Posterior vena cava (tissue), 2 donors: Measurements from ENCODE around the gene CAPN5. TPM values are rescaled to one million over a fixed set of nuclear protein-coding genes. Genes with fewer than 3 reads are reported as not detected.
A peak's percentile ranks its signal among the peaks of the same experiment; 100 is the strongest.

ENCODE experiments used
- DNase-seq: peaks from one replicate; pipeline ENCODE4 v3.0.0-alpha.2; 2020; ENCODE audit warnings: low spot score
- intact Hi-C, 2 donors: fragments of 100-400 bp; cut with DNase I; formaldehyde crosslinking; loops; one replicate each; pipeline versions ENCODE4 v1.14.1 to v1.14.2; 2022 to 2023
- total RNA-seq, 2 donors: library from RNA; stranded (reverse); fragmentation: NEBNext Ultra II Directional; extraction: Animal tissue kit (Norgen Biotek cat#: 25700); gene quantifications; one replicate each; pipeline ENCODE4 v1.2.1, GENCODE V29; 2021
- donor health status: DM: yes; HTN: yes; CAD: no.
- donor health status: DM: yes; HTN: yes; CAD: no.

Gene CAPN5
- total RNA-seq, 2 donors from 2014 or later: 14.4 to 23.4 TPM

DNA sequence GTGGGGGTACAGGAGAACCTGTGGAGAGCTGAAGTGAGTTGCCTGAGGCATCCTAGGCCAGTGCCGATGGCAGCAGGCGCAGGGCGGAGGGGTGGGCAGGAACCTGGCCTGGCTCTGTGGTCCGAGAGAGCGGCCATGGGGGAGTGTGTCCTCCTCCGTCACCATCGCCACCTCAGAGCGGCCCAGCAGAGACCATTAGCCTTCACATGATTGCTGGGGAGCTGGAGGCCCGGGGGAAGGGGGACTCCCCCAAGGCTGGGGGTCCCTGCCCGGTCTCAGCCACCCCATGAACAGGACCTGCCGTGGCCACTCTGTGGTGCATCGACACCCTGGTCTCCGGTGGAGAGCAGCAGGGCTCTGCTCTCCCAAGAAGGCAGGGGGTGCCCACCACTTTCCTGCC, 40.0 kb downstream of the CAPN5 start:
- intact Hi-C loops: no loop called here
- no peak for DNase-seq

DNA sequence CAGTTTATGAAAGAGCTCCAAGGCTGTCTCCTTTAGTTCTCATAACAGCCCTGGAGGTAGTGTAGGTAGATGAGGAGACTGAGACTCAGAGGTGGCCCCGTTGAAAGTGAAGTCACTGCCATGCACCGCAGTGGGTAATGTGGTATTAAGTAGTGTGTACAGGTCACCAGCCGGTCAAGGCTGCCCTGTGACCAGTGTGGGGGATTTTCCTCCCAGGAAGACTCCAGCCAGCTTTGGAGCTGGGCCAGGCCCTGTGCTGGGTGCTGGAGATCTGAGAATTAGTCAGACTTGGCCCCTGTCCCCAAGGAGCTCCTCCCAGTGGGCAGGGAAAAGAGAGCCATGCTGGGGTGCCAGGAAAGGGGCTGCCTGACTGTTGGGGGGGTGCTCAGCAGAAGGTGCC, 41.2 kb downstream of the CAPN5 start:
- DNase-seq: peak; percentile 90
- intact Hi-C loops: no loop called here

- intact Hi-C loops: no loop called here
- no peak for DNase-seq
Measured at GRCh38 chr11:77108436-77108835, 41.7 kb downstream of the CAPN5 start.

- intact Hi-C loops: no loop called here
- DNase-seq: no peak
Measured at GRCh38 chr11:77109236-77110019, 42.7 kb downstream of the CAPN5 start.

DNA sequence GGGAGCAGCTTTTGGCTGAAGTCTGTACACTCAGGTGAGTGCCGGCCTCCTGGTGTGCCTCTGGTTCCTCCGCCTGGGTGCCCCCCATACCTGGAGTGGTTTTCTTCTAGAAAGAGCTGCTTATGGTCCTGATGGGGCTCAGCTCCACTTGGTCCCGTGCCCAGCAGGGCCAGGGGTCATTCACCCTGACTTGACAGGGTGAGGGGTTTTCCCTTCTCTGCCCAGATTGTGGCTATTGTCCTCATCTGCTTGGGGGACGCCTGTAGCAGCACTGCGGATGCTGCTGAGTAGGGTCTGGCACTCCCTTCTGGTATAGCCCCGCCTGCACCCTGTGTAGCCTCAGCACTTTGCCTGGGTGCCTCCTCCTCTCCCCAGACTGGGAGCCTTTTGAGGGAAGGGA, 44.1 kb downstream of the CAPN5 start:
- no peak for DNase-seq
- intact Hi-C loops: no loop called here

GRCh38 chr11:77111277-77111676, 44.5 kb downstream of the CAPN5 start:
- intact Hi-C loops: no loop called here
- no peak for DNase-seq

- DNase-seq: no peak
- intact Hi-C loops: no loop called here
Measured at GRCh38 chr11:77111946-77112345, 45.2 kb downstream of the CAPN5 start.

- intact Hi-C loops: no loop called here
- DNase-seq: no peak
Measured at GRCh38 chr11:77112641-77113381, 46.0 kb downstream of the CAPN5 start.

DNA sequence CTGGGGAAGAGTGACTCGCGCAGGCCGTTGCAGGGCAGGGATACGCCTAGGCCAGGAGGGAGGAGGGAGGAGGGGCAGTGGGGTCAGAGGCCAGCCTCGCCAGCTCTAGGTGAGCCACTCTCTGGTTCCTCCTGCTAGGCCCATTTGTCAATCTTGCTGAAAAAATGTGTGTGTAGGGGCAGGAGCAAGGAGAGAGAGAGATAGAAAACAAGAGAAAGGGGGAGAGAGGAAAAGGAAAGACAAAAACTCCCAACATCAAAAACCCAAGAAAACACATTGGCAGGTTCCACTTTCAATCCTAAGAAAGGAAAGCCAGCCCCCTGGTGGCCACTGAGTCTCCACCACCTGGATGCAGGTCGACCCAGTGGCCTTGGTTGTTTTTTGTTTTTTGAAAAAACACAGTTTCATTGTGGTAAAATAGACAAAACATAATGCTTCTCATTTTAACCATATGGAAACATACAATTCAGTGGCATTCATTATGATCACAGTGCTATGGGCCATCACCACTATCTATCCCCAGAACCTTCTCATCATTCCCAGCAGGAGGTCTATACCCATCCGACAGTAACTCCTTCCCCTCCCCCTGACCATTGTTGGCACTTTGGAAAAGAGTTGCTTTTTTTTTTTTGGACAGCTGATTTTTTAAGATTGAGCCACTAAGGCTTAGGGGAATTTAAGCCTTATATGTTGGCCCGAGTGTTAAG, 46.8 kb downstream of the CAPN5 start:
- intact Hi-C loops: no loop called here
- DNase-seq: no peak

- intact Hi-C loops: no loop called here
Measured at GRCh38 chr11:77114089-77114463, 47.3 kb downstream of the CAPN5 start.

DNA sequence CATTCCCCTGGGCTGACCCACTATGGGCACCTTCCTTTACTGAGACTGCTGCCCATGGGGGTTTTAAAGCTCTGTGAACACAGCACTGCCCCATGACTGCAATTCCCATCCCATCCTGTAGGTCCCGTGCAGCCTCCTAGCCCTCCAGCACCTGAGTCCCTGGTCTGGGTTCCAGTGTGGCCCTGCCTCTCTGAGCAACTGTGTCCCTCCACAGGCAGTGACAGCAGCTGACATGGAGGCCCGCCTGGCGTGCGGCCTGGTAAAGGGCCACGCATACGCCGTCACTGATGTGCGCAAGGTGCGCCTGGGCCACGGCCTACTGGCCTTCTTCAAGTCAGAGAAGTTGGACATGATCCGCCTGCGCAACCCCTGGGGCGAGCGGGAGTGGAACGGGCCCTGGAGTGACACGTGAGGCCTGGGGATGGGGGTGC, 48.4 kb downstream of the CAPN5 start:
- DNase-seq: no peak
- intact Hi-C loops: no loop called here

More at GRCh38 chr11:77114089-77114463, 47.3 kb downstream of the CAPN5 start:
- no peak for DNase-seq

- no peak for DNase-seq
- intact Hi-C loops: no loop called here
Measured at GRCh38 chr11:77115956-77116355, 49.2 kb downstream of the CAPN5 start.

DNA sequence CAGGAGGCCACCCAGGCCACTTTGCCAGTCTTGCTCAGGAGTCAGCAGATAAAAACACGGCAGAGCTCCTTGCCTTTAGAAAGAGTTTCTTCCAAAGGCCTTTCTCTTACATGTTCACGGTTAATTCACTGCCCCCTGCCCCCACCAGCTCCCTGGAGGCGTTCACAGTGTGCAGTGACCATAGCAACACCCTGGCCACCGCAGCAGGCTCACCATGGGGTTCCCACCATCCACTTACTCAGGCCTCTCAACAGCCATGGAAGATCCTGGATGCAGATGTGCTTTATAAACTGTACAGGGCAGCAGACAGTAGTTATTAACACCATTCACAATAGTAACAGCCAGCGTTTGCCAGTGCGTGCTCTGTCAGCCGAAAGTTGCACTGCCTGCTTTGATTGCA, 50.7 kb downstream of the CAPN5 start:
- intact Hi-C loops: no loop called here

GRCh38 chr11:77118086-77118485, 51.3 kb downstream of the CAPN5 start:
- intact Hi-C loops: no loop called here
- DNase-seq: no peak

More for the DNA sequence above, 50.7 kb downstream of the CAPN5 start:
- no peak for DNase-seq

DNA sequence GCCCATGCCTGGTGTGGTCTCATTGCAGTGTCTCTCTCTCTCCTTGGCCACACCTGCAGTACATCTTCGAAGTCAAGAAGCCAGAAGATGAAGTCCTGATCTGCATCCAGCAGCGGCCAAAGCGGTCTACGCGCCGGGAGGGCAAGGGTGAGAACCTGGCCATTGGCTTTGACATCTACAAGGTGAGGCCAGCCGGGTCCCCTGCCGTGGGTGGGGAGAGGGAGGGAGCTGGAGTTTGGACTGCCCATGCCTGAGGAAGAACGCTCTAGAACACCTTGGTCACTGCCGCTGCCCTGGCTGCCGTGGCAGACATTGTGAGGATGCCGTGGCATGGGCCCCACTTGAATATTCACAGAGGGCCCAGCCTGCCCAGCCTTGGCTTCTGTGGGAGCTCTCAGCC, 52.2 kb downstream of the CAPN5 start:
- no peak for DNase-seq
- intact Hi-C loops: no loop called here

GRCh38 chr11:77119531-77119936, 52.8 kb downstream of the CAPN5 start:
- DNase-seq: no peak
- intact Hi-C loops: no loop called here

GRCh38 chr11:77120571-77120970, 53.8 kb downstream of the CAPN5 start:
- intact Hi-C loops: loop anchor here (10.0 kb wide), 2 partner anchors 424 to 434 kb away; no protein-coding TSS in a partner anchor
- DNase-seq: no peak

DNA sequence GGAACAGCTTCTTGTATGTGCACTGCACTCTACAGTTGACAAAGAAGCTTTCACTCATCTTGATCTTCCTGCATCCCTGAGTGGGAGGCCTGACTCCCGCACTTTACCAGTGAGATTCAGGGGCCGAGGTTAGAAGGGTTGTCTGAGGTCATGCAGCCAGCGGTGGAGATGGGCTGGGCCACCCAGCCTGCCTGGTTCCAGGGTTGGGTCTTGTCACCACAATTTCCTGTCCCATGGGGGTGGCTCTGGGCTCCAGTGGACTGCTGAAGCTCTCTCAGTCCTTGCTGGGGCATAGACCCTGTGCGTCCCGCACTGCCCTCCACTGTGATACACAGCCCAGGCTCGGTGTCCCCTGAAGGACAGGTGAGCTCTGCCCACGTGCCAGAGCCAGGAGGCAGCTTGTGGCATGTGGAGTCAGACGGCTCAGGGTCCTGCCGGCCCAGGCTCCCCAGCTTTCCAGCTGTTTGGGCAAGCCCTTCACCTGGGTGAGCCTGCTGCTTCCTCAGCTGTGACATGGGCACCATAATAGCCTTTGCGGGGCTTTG, 54.4 kb downstream of the CAPN5 start:
- DNase-seq: no peak
- intact Hi-C loops: loop anchor here (10.0 kb wide), 2 partner anchors 424 to 434 kb away; no protein-coding TSS in a partner anchor

DNA sequence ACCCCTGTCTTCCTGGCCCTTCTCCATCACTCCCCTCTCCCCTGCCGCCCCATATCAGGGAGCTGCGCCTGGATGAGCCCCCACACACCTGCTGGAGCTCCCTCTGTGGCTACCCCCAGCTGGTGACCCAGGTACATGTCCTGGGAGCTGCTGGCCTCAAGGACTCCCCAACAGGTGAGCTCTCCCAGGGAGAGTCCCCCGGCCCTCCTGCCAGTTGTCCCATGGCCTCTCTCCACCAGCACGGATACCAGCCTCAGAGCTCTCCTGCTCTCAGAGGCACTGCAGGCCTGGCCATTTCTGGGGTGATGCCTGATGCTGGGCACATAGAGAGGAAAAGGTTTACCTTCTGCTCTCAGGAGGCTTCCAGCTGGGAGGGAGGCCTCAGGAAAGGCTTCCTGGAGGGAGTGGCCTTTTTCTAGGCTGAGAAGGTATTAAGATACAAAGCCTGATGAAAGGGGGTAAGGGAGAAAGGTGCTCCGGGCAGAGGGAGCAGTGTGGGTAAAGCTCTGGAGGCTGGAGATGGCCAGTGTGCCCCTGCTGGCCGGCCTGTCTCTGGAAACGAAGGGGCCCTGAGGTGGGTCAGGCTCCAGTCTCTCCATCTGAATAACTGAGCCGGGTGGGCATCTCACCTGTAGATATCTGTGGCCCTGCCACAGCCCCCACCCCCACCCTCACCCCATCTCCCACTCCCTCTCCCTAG, 55.3 kb downstream of the CAPN5 start:
- intact Hi-C loops: loop anchor here (10.0 kb wide), 2 partner anchors 423 to 433 kb away; no protein-coding TSS in a partner anchor
- no peak for DNase-seq
